Karpas-422 (cell line): ENCODE measurements around the gene BIRC7. TPM values are rescaled to one million over a fixed set of nuclear protein-coding genes. Genes with fewer than 3 reads are reported as not detected.

ENCODE experiments used
- DNase-seq: peaks from one replicate; pipeline ENCODE4 v3.0.0-alpha.2; 2015
- H2AFZ ChIP-seq: fragments of 200-600 bp; sonication (generic); 2 replicates; pipeline ENCODE4 v1.6.1; 2014; ENCODE audit warnings: antibody characterized with exemption, low read length, mixed read lengths
- H3K27ac ChIP-seq: fragments of 200-600 bp; sonication (generic); 2 replicates; pipeline ENCODE4 v1.5.1; 2014; ENCODE audit warnings: mild to moderate bottlenecking, low read length, moderate library complexity
- H3K27me3 ChIP-seq: fragments of 200-600 bp; sonication (generic); 2 replicates; pipeline ENCODE4 v1.6.1; 2014; ENCODE audit warnings: low read length, mixed read lengths
- H3K36me3 ChIP-seq: fragments of 200-600 bp; sonication (generic); 2 replicates; pipeline ENCODE4 v1.6.1; 2014; ENCODE audit warnings: low read length, mixed read lengths; ENCODE audit not compliant: insufficient read depth
- H3K4me1 ChIP-seq: fragments of 200-600 bp; sonication (generic); 2 replicates; pipeline ENCODE4 v1.6.1; 2014; ENCODE audit warnings: mild to moderate bottlenecking, low read length, mixed read lengths
- H3K4me2 ChIP-seq: fragments of 200-600 bp; sonication (generic); 2 replicates; pipeline ENCODE4 v1.6.1; 2014; ENCODE audit warnings: low read length, low read depth, mild to moderate bottlenecking; ENCODE audit not compliant: poor library complexity, severe bottlenecking
- H3K4me3 ChIP-seq: fragments of 200-600 bp; sonication (generic); 2 replicates; pipeline ENCODE4 v1.5.1; 2014; ENCODE audit warnings: mild to moderate bottlenecking, antibody characterized with exemption, low read length, mixed read lengths
- H3K79me2 ChIP-seq: fragments of 200-600 bp; sonication (generic); 2 replicates; pipeline ENCODE4 v1.6.1; 2014; ENCODE audit warnings: mild to moderate bottlenecking, low read length, mixed read lengths
- H3K9ac ChIP-seq: fragments of 200-600 bp; sonication (generic); 2 replicates; pipeline ENCODE4 v1.6.0; 2014; ENCODE audit warnings: low read length
- H3K9me2 ChIP-seq: fragments of 200-600 bp; sonication (generic), shearing (Covaris generic); replicated peaks from 2 replicates; pipeline ENCODE4 v1.6.0; 2014; ENCODE audit warnings: mild to moderate bottlenecking, low read length, moderate library complexity; ENCODE audit not compliant: insufficient read depth
- H3K9me3 ChIP-seq: fragments of 300-700, 200-600 bp; sonication (generic); 2 replicates; pipeline ENCODE4 v1.6.1; 2014; ENCODE audit warnings: low read length, mixed read lengths
- H4K20me1 ChIP-seq: fragments of 200-600 bp; sonication (generic); 2 replicates; pipeline ENCODE4 v1.6.1; 2014; ENCODE audit warnings: mild to moderate bottlenecking, antibody characterized with exemption, low read length, low read depth; ENCODE audit not compliant: insufficient read depth
- total RNA-seq: library from RNA; depleted of rRNA; stranded (reverse); fragments of >200 nt; shearing (Covaris generic); gene quantifications from 2 replicates; pipeline ENCODE4 v1.2.3, GENCODE V29; 2014; ENCODE audit warnings: low replicate concordance

Gene BIRC7
- total RNA-seq, 1 experiment from 2014 or later: 10.7 TPM

- Histone ChIP-seq H3K4me3 (no peak overlapping the region), H3K79me2 (no peaks in the 10 kb centered on the region), H3K36me3 (no peaks in the 10 kb centered on the region), H3K4me2 (no peak overlapping the region), H3K27ac (no peak overlapping the region), H3K4me1 (no peaks in the 10 kb centered on the region), H2AFZ (no peak overlapping the region), H3K9me3 (no peaks in the 10 kb centered on the region), H3K9ac (no peak overlapping the region), H3K9me2 (no peaks in the 10 kb centered on the region), H4K20me1 (no peaks in the 10 kb centered on the region; the same call in 1 of the 2 replicates), H3K27me3 (no peaks in the 10 kb centered on the region)
- no peak for DNase-seq
These were observed 49.3 kb downstream of the BIRC7 start for GRCh38 chr20:63284981-63285524.

DNA sequence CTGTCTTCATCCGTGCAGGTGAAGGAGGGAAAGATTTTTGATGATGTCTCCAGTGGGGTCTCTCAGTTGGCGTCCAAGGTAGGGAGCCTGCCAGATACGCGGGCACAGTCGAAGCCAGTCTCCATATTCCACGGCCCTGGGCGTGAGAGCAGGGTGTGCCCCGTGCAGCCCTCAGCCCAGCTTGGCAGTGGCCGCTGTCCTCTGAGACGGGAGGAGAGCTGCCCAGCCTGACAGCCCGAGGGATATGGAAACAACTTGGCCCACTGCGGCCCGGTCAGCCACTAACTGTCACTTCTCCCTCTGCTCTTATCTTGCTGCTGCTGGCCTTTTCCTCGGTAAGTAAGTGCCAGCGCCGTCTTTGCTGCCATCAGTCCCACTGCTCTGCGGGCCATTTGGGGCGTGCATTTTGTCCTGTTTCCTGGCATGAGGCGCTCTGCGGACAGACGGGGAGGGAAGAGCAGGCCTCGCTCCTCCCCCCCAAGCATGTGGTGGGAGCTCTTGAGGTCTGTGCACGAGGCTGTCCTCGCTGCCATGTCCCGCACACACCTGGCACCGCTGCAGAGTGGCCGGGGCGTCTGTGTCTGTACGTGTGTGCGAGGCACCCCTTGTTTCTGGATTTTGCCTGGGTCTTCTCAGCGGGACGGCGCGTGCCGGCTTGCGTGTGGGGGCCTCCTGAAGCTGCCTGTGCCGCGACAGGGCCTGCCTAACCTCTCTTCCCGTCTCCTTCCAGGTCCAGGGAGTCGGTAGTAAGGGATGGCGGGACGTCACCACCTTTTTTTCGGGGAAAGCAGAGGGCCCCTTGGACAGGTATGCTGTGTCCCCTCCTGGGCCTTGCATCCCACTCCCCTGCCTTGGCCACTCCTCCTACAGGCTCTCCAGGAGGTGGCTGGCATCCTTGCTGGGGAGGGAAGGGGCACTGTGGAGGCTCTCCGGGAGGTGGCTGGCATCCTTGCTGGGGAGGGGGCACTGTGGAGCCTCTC is 50.2 kb downstream of the BIRC7 start:
- H3K9me2 ChIP-seq: no peaks in the 10 kb centered on the region
- H3K9me3 ChIP-seq: no peaks in the 10 kb centered on the region
- H3K9ac ChIP-seq: no peak overlapping the region
- H3K27me3 ChIP-seq: no peaks in the 10 kb centered on the region
- H3K4me2 ChIP-seq: no peak overlapping the region
- no peak for DNase-seq
- peaks cover 4% of the 10 kb centered on the region; the same call in 1 of the 2 replicates for H4K20me1 ChIP-seq
- H3K79me2 ChIP-seq: no peaks in the 10 kb centered on the region
- peaks cover under 1% of the 10 kb centered on the region; the same call in 1 of the 2 replicates for H3K4me1 ChIP-seq
- no peak overlapping the region for H2AFZ ChIP-seq
- H3K36me3 ChIP-seq: no peaks in the 10 kb centered on the region
- H3K27ac ChIP-seq: no peak overlapping the region
- H3K4me3 ChIP-seq: no peak overlapping the region

- Histone ChIP-seq H3K27ac (no peak overlapping the region), H3K4me3 (no peak overlapping the region), H3K36me3 (no peaks in the 10 kb centered on the region), H3K79me2 (no peaks in the 10 kb centered on the region), H3K9me3 (no peaks in the 10 kb centered on the region), H3K9me2 (no peaks in the 10 kb centered on the region), H3K4me1 (peaks cover 5% of the 10 kb centered on the region), H3K4me2 (no peak overlapping the region), H3K27me3 (no peaks in the 10 kb centered on the region), H3K9ac (no peak overlapping the region), H4K20me1 (peaks cover 8% of the 10 kb centered on the region; the same call in 1 of the 2 replicates), H2AFZ (no peak overlapping the region)
- no peak for DNase-seq
These were observed 51.3 kb downstream of the BIRC7 start for GRCh38 chr20:63286781-63287696.

DNA sequence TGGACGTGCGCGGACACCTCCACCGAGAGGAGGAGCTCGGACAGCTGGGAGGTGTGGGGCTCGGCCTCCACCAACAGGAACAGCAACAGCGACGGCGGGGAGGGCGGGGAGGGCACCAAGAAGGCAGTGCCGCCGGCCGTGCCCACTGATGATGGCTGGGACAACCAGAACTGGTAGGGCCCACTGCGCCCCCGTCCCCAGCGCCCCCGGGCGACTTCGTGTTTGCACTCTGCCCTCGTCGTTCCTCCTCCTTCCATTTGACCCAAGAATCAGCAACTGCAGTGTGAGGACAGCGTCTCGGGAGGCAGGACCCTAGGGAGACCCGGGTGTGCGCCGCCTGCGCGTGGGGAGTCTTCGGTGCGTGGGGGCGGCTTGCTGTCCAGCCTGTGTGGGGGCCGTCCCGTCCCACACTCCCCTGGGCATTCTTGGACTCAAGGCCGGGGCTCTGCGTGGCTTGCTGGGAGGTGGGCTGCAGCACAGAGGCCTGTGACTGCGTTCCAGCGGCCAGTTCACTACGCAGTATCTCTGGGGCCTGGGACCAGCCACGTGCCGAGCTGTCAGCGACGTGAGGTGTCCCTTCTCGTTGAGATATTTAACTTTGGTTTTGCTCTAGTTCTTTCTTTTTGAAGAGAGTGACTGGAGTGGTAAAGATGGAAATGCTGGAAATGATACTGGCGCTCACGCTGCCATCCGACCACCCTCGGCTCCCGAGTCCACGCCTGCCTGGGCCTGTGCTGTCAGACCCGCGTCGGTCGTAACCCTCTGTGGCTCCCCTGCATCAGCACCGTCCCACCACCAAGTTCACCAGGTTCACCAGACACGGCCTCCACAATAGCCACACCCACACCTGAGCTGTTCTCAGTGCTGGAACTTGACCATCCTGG is 52.2 kb downstream of the BIRC7 start:
- Histone ChIP-seq H3K4me2 (no peak overlapping the region), H2AFZ (no peak overlapping the region), H3K79me2 (no peaks in the 10 kb centered on the region), H3K4me3 (no peak overlapping the region), H3K9me2 (no peaks in the 10 kb centered on the region), H3K36me3 (no peaks in the 10 kb centered on the region), H4K20me1 (peaks cover 12% of the 10 kb centered on the region; the same call in 1 of the 2 replicates), H3K9me3 (no peaks in the 10 kb centered on the region), H3K9ac (no peak overlapping the region), H3K27me3 (no peaks in the 10 kb centered on the region), H3K4me1 (peaks cover 5% of the 10 kb centered on the region), H3K27ac (no peak overlapping the region)
- DNase-seq: no peak

- DNase-seq: no peak
- no peak overlapping the region for H3K27ac ChIP-seq
- H3K9me2 ChIP-seq: no peaks in the 10 kb centered on the region
- no peak overlapping the region for H2AFZ ChIP-seq
- no peaks in the 10 kb centered on the region for H3K36me3 ChIP-seq
- H4K20me1 ChIP-seq: peaks cover 12% of the 10 kb centered on the region; the same call in 1 of the 2 replicates
- H3K4me3 ChIP-seq: no peak overlapping the region
- no peaks in the 10 kb centered on the region for H3K27me3 ChIP-seq
- H3K9me3 ChIP-seq: no peaks in the 10 kb centered on the region
- peaks cover 5% of the 10 kb centered on the region for H3K4me1 ChIP-seq
- H3K9ac ChIP-seq: no peak overlapping the region
- no peaks in the 10 kb centered on the region for H3K79me2 ChIP-seq
- H3K4me2 ChIP-seq: no peak overlapping the region
These were observed 53.0 kb downstream of the BIRC7 start for GRCh38 chr20:63288581-63289251.

GRCh38 chr20:63289311-63290135 is 53.8 kb downstream of the BIRC7 start:
- H3K4me2 ChIP-seq: no peak overlapping the region
- no peak overlapping the region for H2AFZ ChIP-seq
- no peaks in the 10 kb centered on the region for H3K9me2 ChIP-seq
- peaks cover 12% of the 10 kb centered on the region; the same call in 1 of the 2 replicates for H4K20me1 ChIP-seq
- H3K4me1 ChIP-seq: peaks cover 5% of the 10 kb centered on the region
- no peaks in the 10 kb centered on the region for H3K9me3 ChIP-seq
- no peaks in the 10 kb centered on the region for H3K27me3 ChIP-seq
- H3K36me3 ChIP-seq: no peaks in the 10 kb centered on the region
- DNase-seq: no peak
- H3K9ac ChIP-seq: no peak overlapping the region
- no peak overlapping the region for H3K27ac ChIP-seq
- H3K79me2 ChIP-seq: no peaks in the 10 kb centered on the region
- no peak overlapping the region for H3K4me3 ChIP-seq
